NB4 (cell line): Measurements from ENCODE around the gene CDKN2B-AS1.

ENCODE experiments used
- POLR2A ChIP-seq: IDR thresholded peaks from 2 replicates; pipeline ENCODE4 v1.6.1; 2011; ENCODE audit warnings: mild to moderate bottlenecking; ENCODE audit not compliant: insufficient read length; ENCODE audit errors: extremely low read depth
- TF ChIP-seq, protein P1 (sequence below): IDR thresholded peaks from one replicate; pipeline ENCODE4 v1.5.1; 2012; ENCODE audit warnings: low read depth, low read length

DNA sequence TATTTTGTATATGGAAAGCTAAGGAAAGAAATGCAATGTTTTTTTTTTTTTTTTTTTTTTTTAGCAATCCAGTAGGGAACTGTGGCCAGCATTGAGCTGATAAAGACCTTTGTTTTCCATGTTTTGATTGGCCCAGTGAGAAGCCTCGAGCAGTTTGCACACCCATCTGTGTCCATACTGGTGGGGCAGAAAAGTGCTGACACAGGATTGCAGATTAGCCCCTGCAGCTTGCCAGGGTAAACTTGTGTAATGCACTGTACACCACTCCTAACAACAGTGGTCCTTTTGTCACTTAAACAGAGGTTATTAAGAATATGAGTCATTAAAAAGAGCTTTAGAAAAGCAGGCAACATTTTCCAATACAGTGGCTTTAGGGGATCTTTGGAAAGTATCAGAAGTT is 147.3 kb downstream of the CDKN2B-AS1 start:
- TF ChIP-seq, protein P1, sequence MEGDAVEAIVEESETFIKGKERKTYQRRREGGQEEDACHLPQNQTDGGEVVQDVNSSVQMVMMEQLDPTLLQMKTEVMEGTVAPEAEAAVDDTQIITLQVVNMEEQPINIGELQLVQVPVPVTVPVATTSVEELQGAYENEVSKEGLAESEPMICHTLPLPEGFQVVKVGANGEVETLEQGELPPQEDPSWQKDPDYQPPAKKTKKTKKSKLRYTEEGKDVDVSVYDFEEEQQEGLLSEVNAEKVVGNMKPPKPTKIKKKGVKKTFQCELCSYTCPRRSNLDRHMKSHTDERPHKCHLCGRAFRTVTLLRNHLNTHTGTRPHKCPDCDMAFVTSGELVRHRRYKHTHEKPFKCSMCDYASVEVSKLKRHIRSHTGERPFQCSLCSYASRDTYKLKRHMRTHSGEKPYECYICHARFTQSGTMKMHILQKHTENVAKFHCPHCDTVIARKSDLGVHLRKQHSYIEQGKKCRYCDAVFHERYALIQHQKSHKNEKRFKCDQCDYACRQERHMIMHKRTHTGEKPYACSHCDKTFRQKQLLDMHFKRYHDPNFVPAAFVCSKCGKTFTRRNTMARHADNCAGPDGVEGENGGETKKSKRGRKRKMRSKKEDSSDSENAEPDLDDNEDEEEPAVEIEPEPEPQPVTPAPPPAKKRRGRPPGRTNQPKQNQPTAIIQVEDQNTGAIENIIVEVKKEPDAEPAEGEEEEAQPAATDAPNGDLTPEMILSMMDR, result no peak
- TF ChIP-seq POLR2A, result no peak
